GM18517 (cell line): ENCODE measurements around the gene ADCY4.

Experiments
- ATAC-seq: cut with Tn5 transposase; IDR thresholded peaks from one replicate; pipeline ENCODE4 v1.9.1; 2021; ENCODE audit warnings: mild to moderate bottlenecking, moderate library complexity; ENCODE audit not compliant: unreplicated experiment

ADCY4 gene

GRCh38 chr14:24317141-24317928 is 17.5 kb downstream of the ADCY4 start:
- no peak for ATAC-seq

- ATAC-seq = no peak
Measured at GRCh38 chr14:24316597-24316950, 18.3 kb downstream of the ADCY4 start.

- ATAC-seq = no peak
Measured at GRCh38 chr14:24315807-24316596, 18.9 kb downstream of the ADCY4 start.

- no peak for ATAC-seq
Measured at GRCh38 chr14:24315243-24315806, 19.5 kb downstream of the ADCY4 start.

- ATAC-seq = no peak
Measured at GRCh38 chr14:24314377-24315193, 20.3 kb downstream of the ADCY4 start.

- no peak for ATAC-seq
Measured at GRCh38 chr14:24313913-24314312, 21.0 kb downstream of the ADCY4 start.

GRCh38 chr14:24312736-24313507 is 21.9 kb downstream of the ADCY4 start:
- ATAC-seq = no peak

GRCh38 chr14:24311837-24312615 is 22.8 kb downstream of the ADCY4 start:
- no peak for ATAC-seq

- peak; percentile 62 for ATAC-seq
Measured at GRCh38 chr14:24310646-24311604, 23.9 kb downstream of the ADCY4 start, which contains the start of gene LTB4R. TSS of gene LTB4R (plus strand) at chr14:24311502. CDS start at chr14:24315652, 4,150 bp downstream.

GRCh38 chr14:24310265-24310645 is 24.6 kb downstream of the ADCY4 start:
- ATAC-seq = no peak

- no peak for ATAC-seq
Measured at GRCh38 chr14:24309538-24310264, 25.2 kb downstream of the ADCY4 start, which contains the start of gene LTB4R2. TSS of gene LTB4R2 (plus strand) at chr14:24310140. CDS start at chr14:24310665, 525 bp downstream.

GRCh38 chr14:24308342-24309124 is 26.3 kb downstream of the ADCY4 start:
- no peak for ATAC-seq

- ATAC-seq = no peak
Measured at GRCh38 chr14:24307575-24308341, 27.1 kb downstream of the ADCY4 start, which contains the start of gene CIDEB. TSS of gene CIDEB (minus strand) at chr14:24307977. CDS start at chr14:24307858, 119 bp downstream.

- no peak for ATAC-seq
Measured at GRCh38 chr14:24307156-24307574, 27.7 kb downstream of the ADCY4 start.

GRCh38 chr14:24304019-24304387 is 30.9 kb downstream of the ADCY4 start:
- no peak for ATAC-seq
